Peyer's patch (tissue), 4 donors: ENCODE measurements around the gene COX4I1.

Experiments
- CTCF ChIP-seq, 6 experiments: fragments of 450-650 bp in 4 of 6; fragments of 200-600 bp in 2 of 6; sonication (generic) in 1 of 6; IDR thresholded peaks; one replicate each; pipeline ENCODE4 v1.5.1; 2017 to 2019; ENCODE audit warnings: antibody characterized with exemption in 6 of 6, mild to moderate bottlenecking in 3 of 6, moderate library complexity in 1 of 6
- POLR2A ChIP-seq, 2 donors: fragments of 450-650 bp; IDR thresholded peaks; one replicate each; pipeline ENCODE4 v1.5.1; 2017; ENCODE audit warnings: antibody characterized with exemption in 2 of 2, mild to moderate bottlenecking in 2 of 2, moderate library complexity in 2 of 2

- no peak for TF ChIP-seq POLR2A (IDR thresholded peaks at IDR 0.05)
- TF ChIP-seq CTCF (IDR thresholded peaks at IDR 0.05): no peak
Measured at GRCh38 chr16:85844169-85844481, 44.6 kb downstream of the COX4I1 start.
